ENCODE data around the gene STK32B.
A peak's percentile ranks its signal among the peaks of the same experiment; 100 is the strongest.

STK32B gene

GRCh38 chr4:5027346-5027745 is 23.9 kb upstream of the STK32B start:
- peak; percentile 60 for DNase-seq (ENCODE audit: low read depth, low spot score)
- no peak overlapping the region for H3K4me3 ChIP-seq (ENCODE audit: low read length)

- no peak for DNase-seq (ENCODE audit: low read depth, low spot score)
- no peak overlapping the region for H3K4me3 ChIP-seq (ENCODE audit: low read length)
Observed at GRCh38 chr4:5028480-5028879, 22.8 kb upstream of the STK32B start.

- no peak for DNase-seq (ENCODE audit: low read depth, low spot score)
- no peak overlapping the region for H3K4me3 ChIP-seq (ENCODE audit: low read length)
Observed at GRCh38 chr4:5029447-5029846, 21.8 kb upstream of the STK32B start.

DNA sequence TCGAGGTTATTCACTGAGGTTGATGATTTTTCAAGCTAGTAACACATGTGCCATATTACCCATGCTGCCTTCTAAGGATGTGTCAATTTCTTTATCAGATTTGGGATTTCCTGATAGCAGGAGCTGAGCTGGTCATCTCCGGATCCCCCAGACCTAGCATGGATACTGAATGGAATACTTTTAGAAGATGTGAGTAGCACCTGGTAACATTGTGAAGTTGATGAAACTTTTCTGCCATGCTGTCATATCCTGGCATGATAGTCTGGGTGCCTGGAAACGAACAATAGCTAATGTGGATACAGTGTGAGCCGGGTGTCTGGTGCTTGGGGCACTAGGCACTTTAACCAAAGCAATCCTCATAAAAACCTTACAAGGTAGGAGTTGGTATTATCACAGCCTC is 21.1 kb upstream of the STK32B start:
- no peak overlapping the region for H3K4me3 ChIP-seq (ENCODE audit: low read length)
- DNase-seq (ENCODE audit: low read depth, low spot score), result no peak

GRCh38 chr4:5030927-5031326 is 20.4 kb upstream of the STK32B start:
- DNase-seq (ENCODE audit: low read depth, low spot score), result no peak

GRCh38 chr4:5032813-5033212 is 18.5 kb upstream of the STK32B start:
- H3K4me3 ChIP-seq (ENCODE audit: low read length), result no peak overlapping the region
- no peak for DNase-seq (ENCODE audit: low read depth, low spot score)

More at GRCh38 chr4:5030927-5031326, 20.4 kb upstream of the STK32B start:
- no peak overlapping the region for H3K4me3 ChIP-seq (ENCODE audit: low read length)

DNA sequence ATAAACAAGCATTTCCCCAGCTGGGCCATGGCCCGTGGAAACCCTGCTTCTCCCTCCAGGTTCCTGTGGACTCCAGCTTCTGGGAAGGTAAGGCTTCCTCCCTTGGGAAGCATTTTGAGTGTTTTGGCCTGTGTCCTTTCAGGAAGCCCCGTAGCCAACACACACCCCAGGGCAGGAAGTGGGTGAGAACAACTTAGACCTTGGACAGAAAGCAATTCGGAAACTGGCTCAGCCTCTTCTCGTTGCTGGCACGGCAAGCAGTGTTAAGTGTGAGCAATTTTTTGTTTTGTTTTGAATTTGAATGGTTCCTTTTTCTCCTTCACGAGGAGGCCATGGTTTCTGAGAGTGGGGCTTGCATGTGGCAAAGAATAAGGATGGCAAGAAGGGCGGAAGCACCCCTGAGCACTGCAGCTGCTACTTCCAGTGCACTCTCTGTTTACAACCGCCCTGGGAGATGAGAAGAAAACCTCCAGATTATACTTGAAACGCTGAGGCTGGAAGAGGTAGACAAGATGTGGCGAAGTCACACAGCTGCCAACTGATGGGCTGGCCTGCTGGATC is 17.9 kb upstream of the STK32B start:
- no peak overlapping the region; the same call in 1 of the 2 replicates for H3K4me3 ChIP-seq (ENCODE audit: low read length)
- peak; percentile 85 for DNase-seq (ENCODE audit: low read depth, low spot score)

GRCh38 chr4:5034206-5034605 is 17.1 kb upstream of the STK32B start:
- no peak for DNase-seq (ENCODE audit: low read depth, low spot score)
- no peak overlapping the region for H3K4me3 ChIP-seq (ENCODE audit: low read length)

GRCh38 chr4:5036239-5036638 is 15.0 kb upstream of the STK32B start:
- no peak for DNase-seq (ENCODE audit: low read depth, low spot score)
- no peak overlapping the region for H3K4me3 ChIP-seq (ENCODE audit: low read length)

GRCh38 chr4:5037553-5038551 is 13.4 kb upstream of the STK32B start:
- H3K4me3 ChIP-seq (ENCODE audit: low read length), result no peak overlapping the region
- DNase-seq (ENCODE audit: low read depth, low spot score), result no peak

DNA sequence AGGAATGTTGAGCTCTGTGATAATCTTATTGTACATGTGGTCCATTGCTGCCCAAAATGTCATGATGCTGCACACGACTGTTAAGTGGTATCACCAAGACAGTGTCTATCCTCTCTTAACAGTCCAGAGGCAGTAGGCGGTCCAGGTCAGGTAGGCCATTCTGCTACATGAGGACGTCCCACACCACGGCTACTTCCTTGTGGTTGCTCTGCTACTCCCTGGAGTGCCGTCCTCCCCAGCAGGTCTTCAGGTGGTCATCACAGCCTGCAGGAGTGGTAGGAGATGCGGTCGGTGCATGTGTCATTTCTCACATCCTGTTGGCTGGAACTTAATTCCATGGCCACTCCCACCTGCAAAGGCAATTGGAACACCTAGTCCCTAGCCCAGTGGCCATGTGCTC is 11.5 kb upstream of the STK32B start:
- H3K4me3 ChIP-seq (ENCODE audit: low read length), result no peak overlapping the region
- DNase-seq (ENCODE audit: low read depth, low spot score), result no peak

GRCh38 chr4:5040856-5041620 is 10.2 kb upstream of the STK32B start:
- H3K4me3 ChIP-seq (ENCODE audit: low read length), result no peak overlapping the region
- DNase-seq (ENCODE audit: low read depth, low spot score), result no peak

GRCh38 chr4:5041699-5042098 is 9.6 kb upstream of the STK32B start:
- no peak overlapping the region for H3K4me3 ChIP-seq (ENCODE audit: low read length)
- no peak for DNase-seq (ENCODE audit: low read depth, low spot score)

- no peak for DNase-seq (ENCODE audit: low read depth, low spot score)
- no peak overlapping the region for H3K4me3 ChIP-seq (ENCODE audit: low read length)
Observed at GRCh38 chr4:5043579-5043978, 7.7 kb upstream of the STK32B start.

- no peak overlapping the region for H3K4me3 ChIP-seq (ENCODE audit: low read length)
- no peak for DNase-seq (ENCODE audit: low read depth, low spot score)
Observed at GRCh38 chr4:5044341-5044740, 6.9 kb upstream of the STK32B start.

DNA sequence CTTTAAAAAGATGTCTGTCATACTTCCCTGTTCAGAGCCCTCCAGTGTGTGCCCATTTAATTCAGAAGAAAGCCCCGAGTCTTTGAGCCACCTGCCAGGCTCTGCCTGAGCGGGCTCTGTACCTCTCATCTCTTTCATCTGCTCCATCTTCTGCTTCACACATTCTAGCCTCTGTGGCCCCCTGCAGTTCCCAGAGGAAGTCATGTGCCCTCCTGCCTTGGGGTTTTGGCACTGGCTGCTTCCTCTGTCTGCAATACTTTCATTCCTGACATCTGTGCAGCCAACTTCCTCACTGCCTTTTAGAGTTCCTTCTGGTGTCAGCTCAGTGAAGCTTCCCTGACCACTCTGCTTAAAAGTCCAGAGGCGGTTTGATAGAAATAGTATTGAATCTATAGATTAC is 6.2 kb upstream of the STK32B start:
- H3K4me3 ChIP-seq (ENCODE audit: low read length), result no peak overlapping the region
- DNase-seq (ENCODE audit: low read depth, low spot score), result peak; percentile 78

DNA sequence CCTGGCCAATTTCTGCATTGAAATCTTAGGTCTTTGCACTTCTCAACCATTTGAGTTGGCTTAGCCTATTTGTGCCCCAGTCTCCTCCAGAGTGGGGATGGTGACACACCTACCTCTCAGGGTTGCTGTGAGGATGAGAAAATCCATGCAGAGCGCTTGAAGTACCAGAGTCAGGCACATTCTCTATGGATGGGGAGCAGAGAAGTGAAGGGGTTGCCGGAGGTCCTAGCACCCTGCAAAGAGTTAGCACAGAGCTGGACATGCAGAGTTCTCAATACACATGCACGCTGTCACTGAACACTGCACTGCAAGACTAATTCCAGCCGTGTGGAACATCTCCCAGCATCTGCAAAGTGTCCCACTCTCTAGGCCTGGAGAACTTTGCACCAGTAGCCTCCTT is 2.6 kb upstream of the STK32B start:
- DNase-seq (ENCODE audit: low read depth, low spot score), result no peak
- no peak overlapping the region for H3K4me3 ChIP-seq (ENCODE audit: low read length)

GRCh38 chr4:5050520-5051277 is 581 bp upstream of the STK32B start:
- DNase-seq (ENCODE audit: low read depth, low spot score), result no peak
- H3K4me3 ChIP-seq (ENCODE audit: low read length), result peak overlapping the region; percentile 58

DNA sequence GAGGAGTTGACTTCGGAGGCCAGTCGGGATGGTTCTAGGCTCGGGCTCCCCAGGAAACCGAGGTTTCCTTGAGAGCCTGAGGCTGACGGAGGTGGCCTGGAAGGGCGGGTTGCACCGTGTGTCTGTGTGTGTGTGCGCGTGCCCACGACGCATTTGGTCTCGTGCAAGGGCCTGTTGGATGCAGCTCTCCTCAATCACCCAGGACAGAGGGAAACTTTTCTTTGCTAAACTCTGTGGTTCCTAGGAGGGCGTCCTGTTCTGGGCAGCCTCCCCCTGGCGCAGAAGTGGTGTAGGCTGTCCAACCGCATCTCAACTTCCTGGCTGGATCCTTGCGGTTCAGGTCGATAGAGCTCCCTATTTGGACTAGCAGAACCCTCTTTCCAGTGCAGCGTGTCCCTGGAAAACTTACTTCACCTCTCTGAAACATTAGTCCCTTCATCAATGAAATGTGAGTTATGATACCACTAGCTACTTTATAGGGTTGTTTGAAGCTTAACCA is 973 bp downstream of the STK32B start:
- H3K4me3 ChIP-seq (ENCODE audit: low read length), result peak overlapping the region; percentile 58

More for the DNA sequence above, 973 bp downstream of the STK32B start:
- no peak for DNase-seq (ENCODE audit: low read depth, low spot score)
